ENCODE data around the gene STKLD1. TPM values are rescaled to one million over a fixed set of nuclear protein-coding genes. Genes with fewer than 3 reads are reported as not detected.
A peak's percentile ranks its signal among the peaks of the same experiment; 100 is the strongest.

The STKLD1 gene
- total and polyA plus RNA-seq, 9 of the 15 experiments (the other 6 are each of a cell fraction or from before 2014, with no cell fraction given) = 0.10 to 0.65 (median 0.33) TPM; not detected in 2

DNA sequence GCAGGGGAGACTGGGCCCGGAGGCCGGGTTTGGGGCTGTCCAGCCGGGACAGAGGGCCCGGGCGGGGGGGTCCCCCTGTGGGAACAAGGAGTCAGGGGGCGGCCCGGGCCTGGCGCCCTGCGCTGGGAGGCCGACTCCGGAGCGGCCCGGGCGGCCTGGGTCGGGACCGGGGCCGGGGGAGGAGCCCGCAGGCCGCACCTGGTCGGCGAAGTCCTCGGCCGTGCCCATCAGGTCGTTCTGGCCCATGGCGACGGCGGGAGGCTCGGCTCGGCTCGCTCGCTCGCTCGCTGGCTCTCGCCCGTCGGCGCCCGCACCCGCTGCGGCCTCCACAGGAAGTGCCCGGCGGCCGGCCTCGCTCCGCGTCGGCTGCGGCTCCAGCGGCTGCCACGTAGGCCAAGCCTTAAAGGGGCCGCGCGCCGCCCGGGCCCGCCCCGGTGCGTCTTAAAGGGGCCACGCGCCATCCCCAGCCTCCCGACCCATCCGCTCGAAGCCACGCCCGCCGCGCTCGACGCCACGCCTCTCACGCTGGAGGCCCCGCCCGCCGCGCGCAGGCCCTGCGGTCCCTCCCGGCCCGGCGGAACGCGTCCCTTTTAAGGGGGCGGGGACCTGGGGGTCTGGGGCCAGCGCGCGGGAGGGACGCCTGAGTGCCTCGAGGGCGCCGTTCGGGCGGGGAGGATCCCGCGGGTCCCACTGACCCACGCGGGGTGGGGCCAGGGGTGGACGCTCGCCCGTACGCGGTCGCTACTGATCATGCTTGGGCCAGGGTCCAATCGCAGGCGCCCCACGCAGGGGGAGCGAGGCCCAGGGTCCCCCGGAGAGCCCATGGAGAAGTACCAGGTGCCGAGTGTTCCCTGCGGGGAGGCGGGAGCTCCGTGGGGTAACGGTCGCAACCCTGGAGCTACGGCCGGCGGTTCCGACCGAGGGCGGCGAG lies at the start of gene STKLD1, which contains the start of gene SURF4 (continued):
- TF ChIP-seq, protein P1, sequence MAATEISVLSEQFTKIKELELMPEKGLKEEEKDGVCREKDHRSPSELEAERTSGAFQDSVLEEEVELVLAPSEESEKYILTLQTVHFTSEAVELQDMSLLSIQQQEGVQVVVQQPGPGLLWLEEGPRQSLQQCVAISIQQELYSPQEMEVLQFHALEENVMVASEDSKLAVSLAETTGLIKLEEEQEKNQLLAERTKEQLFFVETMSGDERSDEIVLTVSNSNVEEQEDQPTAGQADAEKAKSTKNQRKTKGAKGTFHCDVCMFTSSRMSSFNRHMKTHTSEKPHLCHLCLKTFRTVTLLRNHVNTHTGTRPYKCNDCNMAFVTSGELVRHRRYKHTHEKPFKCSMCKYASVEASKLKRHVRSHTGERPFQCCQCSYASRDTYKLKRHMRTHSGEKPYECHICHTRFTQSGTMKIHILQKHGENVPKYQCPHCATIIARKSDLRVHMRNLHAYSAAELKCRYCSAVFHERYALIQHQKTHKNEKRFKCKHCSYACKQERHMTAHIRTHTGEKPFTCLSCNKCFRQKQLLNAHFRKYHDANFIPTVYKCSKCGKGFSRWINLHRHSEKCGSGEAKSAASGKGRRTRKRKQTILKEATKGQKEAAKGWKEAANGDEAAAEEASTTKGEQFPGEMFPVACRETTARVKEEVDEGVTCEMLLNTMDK (IDR thresholded peaks at IDR 0.05; ENCODE audit: borderline replicate concordance, insufficient read depth, low read depth, low read length, poor library complexity, severe bottlenecking) = peak; percentile 35
- TF ChIP-seq BMI1 (IDR thresholded peaks at IDR 0.05; ENCODE audit: low read length) (no peak), MBD1 (CRISPR knock-in tag; IDR thresholded peaks at IDR 0.05) (no peak), SNAPC5 (CRISPR knock-in tag; IDR thresholded peaks at IDR 0.05) (no peak), PHTF2 (CRISPR knock-in tag; IDR thresholded peaks at IDR 0.05) (no peak), ZNF644 (tag; IDR thresholded peaks at IDR 0.05; ENCODE audit: low read depth) (no peak), ZNF518B (CRISPR knock-in tag; IDR thresholded peaks at IDR 0.05) (no peak), NCOR1 (IDR thresholded peaks at IDR 0.05) (no peak), STAT5A (IDR thresholded peaks at IDR 0.05; ENCODE audit: borderline replicate concordance, low read length) (no peak), RNF219 (CRISPR knock-in tag; IDR thresholded peaks at IDR 0.05) (no peak), ATF7 (IDR thresholded peaks at IDR 0.05) (no peak; the same call in 1 of the 2 replicates), SMARCA4 (IDR thresholded peaks at IDR 0.05) (no peak), TCF15 (CRISPR knock-in tag; IDR thresholded peaks at IDR 0.05) (no peak)
- TF ChIP-seq, protein P2, sequence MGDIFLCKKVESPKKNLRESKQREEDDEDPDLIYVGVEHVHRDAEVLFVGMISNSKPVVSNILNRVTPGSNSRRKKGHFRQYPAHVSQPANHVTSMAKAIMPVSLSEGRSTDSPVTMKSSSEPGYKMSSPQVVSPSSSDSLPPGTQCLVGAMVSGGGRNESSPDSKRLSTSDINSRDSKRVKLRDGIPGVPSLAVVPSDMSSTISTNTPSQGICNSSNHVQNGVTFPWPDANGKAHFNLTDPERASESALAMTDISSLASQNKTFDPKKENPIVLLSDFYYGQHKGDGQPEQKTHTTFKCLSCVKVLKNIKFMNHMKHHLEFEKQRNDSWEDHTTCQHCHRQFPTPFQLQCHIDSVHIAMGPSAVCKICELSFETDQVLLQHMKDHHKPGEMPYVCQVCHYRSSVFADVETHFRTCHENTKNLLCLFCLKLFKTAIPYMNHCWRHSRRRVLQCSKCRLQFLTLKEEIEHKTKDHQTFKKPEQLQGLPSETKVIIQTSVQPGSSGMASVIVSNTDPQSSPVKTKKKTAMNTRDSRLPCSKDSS (IDR thresholded peaks at IDR 0.05; ENCODE audit: low read depth, partially characterized antibody) = no peak

Data from K562 (cell line).